Pancreas (tissue), 10 donors: ENCODE data around the gene SMS. TPM values are rescaled to one million over a fixed set of nuclear protein-coding genes. Genes with fewer than 3 reads are reported as not detected.

Source experiments
- ATAC-seq, 4 donors: fragments of 200-7000 bp; cut with Tn5 transposase; one replicate each; pipeline versions ENCODE4 v1.8.0 to v1.9.1; 2020; ENCODE audit warnings: mild to moderate bottlenecking in 4 of 4, moderate library complexity in 4 of 4
- DNase-seq, 6 donors: peaks; one replicate each; pipeline ENCODE4 v3.0.0-alpha.2; 2020
- FAIRE-seq: peaks from 2 replicates; lab custom pipeline; 2012; peaks lifted over from hg19 to GRCh38; lab: Jason Lieb, UNC
- H3K27ac ChIP-seq, 4 donors: fragments of 200-600 bp; sonication (generic); 1 replicate in 3 of 4; 2 replicates in 1 of 4; pipeline versions ENCODE4 v1.5.0 to v1.8.0; 2020
- H3K27me3 ChIP-seq, 4 donors: fragments of 200-600 bp; one replicate each; pipeline ENCODE4 v1.8.0; 2021
- H3K36me3 ChIP-seq, 3 donors: fragments of 200-600 bp; sonication (generic) in 1 of 3; one replicate each; pipeline versions ENCODE4 v1.5.0 to v1.8.0; 2020 to 2021
- H3K4me1 ChIP-seq, 3 donors: fragments of 200-600 bp; one replicate each; pipeline ENCODE4 v1.8.0; 2021
- H3K4me3 ChIP-seq, 4 donors: fragments of 200-600 bp; sonication (generic) in 2 of 4; one replicate each; pipeline versions ENCODE4 v1.5.0 to v1.8.0; 2020 to 2021
- H3K9me3 ChIP-seq, 4 donors: fragments of 200-600 bp; one replicate each; pipeline ENCODE4 v1.8.0; 2021
- CTCF ChIP-seq, 4 donors: fragments of 200-600 bp; sonication (generic) in 3 of 4; IDR thresholded peaks; one replicate each; pipeline versions ENCODE4 v1.5.0 to v1.8.0; 2021; ENCODE audit warnings: antibody characterized with exemption in 4 of 4
- WGBS, 2 donors: extraction: QIAGEN DNeasy Blood & Tissue Kit; methylation state at CpG; one replicate each; pipeline ENCODE4 v1.1.7; 2013; 5-methylcytosine and 5-hydroxymethylcytosine counted together
- intact Hi-C, 3 donors: fragments of 100-400 bp; cut with DNase I; formaldehyde crosslinking; loops; one replicate each; pipeline versions ENCODE4 v1.11.1 to v1.14.2; 2022
- polyA plus RNA-seq, 2 donors: library from polyadenylated mRNA; stranded (reverse); fragments of 200-250 nt; gene quantifications; one replicate each; pipeline ENCODE4 v1.2.3, GENCODE V29; 2013
- total RNA-seq, 6 donors: library from RNA; stranded (reverse); fragmentation: NEBNext Ultra II Directional in 4 of 6; extraction: Animal tissue kit (Norgen Biotek cat#: 25700) in 4 of 6; gene quantifications; one replicate each; pipeline versions ENCODE4 v1.2.1 to v1.2.4, GENCODE V29; 2021 to 2023
- donor health status: healthy with polysubstance abuse.
- donor health status: DM: no; HTN: no; CAD: no; lungs with moderate emphysema.
- donor health status: DM: no; HTN: no; CAD: no.
- donor health status: control.
- donor health status: control.
- donor health status: Bipolar disorder and iron deficiency.
- donor health status: DM: yes; HTN: yes; CAD: no.
- donor health status: DM: no; HTN: no; CAD: no.
- donor health status: DM: no; HTN: no; CAD: no.
- donor health status: DM: yes; HTN: yes; CAD: no.

Gene SMS
- total and polyA plus RNA-seq, 8 donors, result 12.1 to 36.8 (median 19.6) TPM

DNA sequence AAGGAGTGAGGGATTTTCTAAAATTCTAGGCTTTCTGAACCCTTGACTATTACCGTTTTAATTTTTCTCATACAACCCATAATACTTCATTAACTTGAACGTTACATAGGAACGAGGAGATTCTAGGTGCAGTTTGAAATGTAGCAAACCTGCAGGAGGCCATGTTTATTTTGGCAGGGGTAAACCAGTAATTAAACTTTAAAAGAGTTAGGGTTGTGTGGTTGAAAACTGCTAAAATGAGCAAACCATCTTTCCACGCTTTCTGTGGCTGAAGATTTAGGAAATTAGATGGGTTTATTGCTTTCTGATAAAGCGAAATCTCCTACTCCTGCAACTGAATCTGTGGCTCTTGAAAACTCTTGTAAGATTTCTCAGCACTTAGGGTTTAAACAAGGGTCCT, 93.3 kb downstream of the SMS start:
- ATAC-seq, result no peak
- DNase-seq, result no peak
- intact Hi-C loops, result no loop called here
- Histone ChIP-seq H3K9me3 (no peaks in the 10 kb centered on the region), H3K27me3 (peaks cover 0 to 8% (median 0%) of the 10 kb centered on the region in 4 donors), H3K4me1 (no peaks in the 10 kb centered on the region), H3K4me3 (no peak overlapping the region), H3K36me3 (no peaks in the 10 kb centered on the region), H3K27ac (no peak overlapping the region)
- FAIRE-seq, result no peak
- 36 to 44% methylated on average over 5 of the region's 5 CpGs for WGBS, 2 donors
- TF ChIP-seq CTCF (IDR thresholded peaks at IDR 0.05), result no peak

GRCh38 chrX:22035236-22035635, 94.7 kb downstream of the SMS start:
- intact Hi-C loops, result no loop called here
- DNase-seq (no peak), FAIRE-seq (no peak), ATAC-seq (no peak)
- Histone ChIP-seq H3K9me3 (no peaks in the 10 kb centered on the region), H3K4me3 (no peak overlapping the region), H3K4me1 (no peaks in the 10 kb centered on the region), H3K36me3 (no peaks in the 10 kb centered on the region), H3K27me3 (peaks cover 0 to 8% (median 0%) of the 10 kb centered on the region in 4 donors), H3K27ac (no peak overlapping the region)
- TF ChIP-seq CTCF (IDR thresholded peaks at IDR 0.05), result no peak
- 43 to 55% methylated on average over 1 of the region's 1 CpG for WGBS, 2 donors

GRCh38 chrX:22037225-22037624, 96.7 kb downstream of the SMS start:
- Histone ChIP-seq H3K9me3 (no peaks in the 10 kb centered on the region), H3K36me3 (no peaks in the 10 kb centered on the region), H3K27me3 (peaks cover 0 to 11% (median 0%) of the 10 kb centered on the region in 4 donors), H3K4me1 (no peaks in the 10 kb centered on the region), H3K27ac (no peak overlapping the region), H3K4me3 (no peak overlapping the region)
- DNase-seq (no peak), ATAC-seq (no peak), FAIRE-seq (no peak)
- intact Hi-C loops, result no loop called here
- no peak for TF ChIP-seq CTCF (IDR thresholded peaks at IDR 0.05)
- 66 to 67% methylated on average over 2 of the region's 2 CpGs for WGBS, 2 donors

- no peaks in the 10 kb centered on the region for H3K4me1 ChIP-seq
- H3K9me3 ChIP-seq, result no peaks in the 10 kb centered on the region
- H3K27ac ChIP-seq, result no peak overlapping the region
- DNase-seq (no peak), ATAC-seq (no peak), FAIRE-seq (no peak)
- 80 to 82% methylated on average over 13 of the region's 13 CpGs for WGBS, 2 donors
- H3K4me3 ChIP-seq, result no peak overlapping the region
- TF ChIP-seq CTCF (IDR thresholded peaks at IDR 0.05), result no peak
- H3K36me3 ChIP-seq, result no peaks in the 10 kb centered on the region
- intact Hi-C loops, result no loop called here
- peaks cover 0 to 11% (median 0%) of the 10 kb centered on the region in 4 donors for H3K27me3 ChIP-seq
These were observed 97.5 kb downstream of the SMS start for GRCh38 chrX:22037911-22038537.

GRCh38 chrX:22039541-22039940, 99.0 kb downstream of the SMS start:
- WGBS, 2 donors, result 83 to 85% methylated on average over 6 of the region's 6 CpGs
- no peak for FAIRE-seq
- no peak for DNase-seq
- Histone ChIP-seq H3K27me3 (peaks cover 0 to 11% (median 0%) of the 10 kb centered on the region in 4 donors), H3K4me1 (no peaks in the 10 kb centered on the region), H3K9me3 (no peaks in the 10 kb centered on the region), H3K27ac (no peak overlapping the region), H3K36me3 (no peaks in the 10 kb centered on the region), H3K4me3 (no peak overlapping the region)
- no peak for TF ChIP-seq CTCF (IDR thresholded peaks at IDR 0.05)
- intact Hi-C loops, result no loop called here
- no peak for ATAC-seq
